A673 (cell line): ENCODE data around the gene KRT82. TPM values are rescaled to one million over a fixed set of nuclear protein-coding genes. Genes with fewer than 3 reads are reported as not detected.

Experiments used
- BruUV-seq: library from RNA; stranded (reverse); fragments of 400-500 nt; replicated peaks from 2 replicates; lab custom pipeline; 2021; lab: Mats Ljungman, UMichigan
- CTCF ChIA-PET: fragments of 300-600 bp; sonication (Branson Sonifier 250); formaldehyde crosslinking; loops from one replicate; lab custom pipeline; 2022; ENCODE audit warnings: antibody characterized with exemption; lab: Charles Lee
- POLR2A ChIA-PET: fragments of 300-600 bp; sonication (Branson Sonifier 250); formaldehyde crosslinking; loops from one replicate; lab custom pipeline; 2022; ENCODE audit warnings: antibody characterized with exemption; ENCODE audit not compliant: low non-redundant PET; lab: Charles Lee
- DNase-seq: peaks from one replicate; pipeline ENCODE4 v3.0.0-alpha.2; 2015; ENCODE audit warnings: low spot score
- H3K27ac ChIP-seq: fragments of 200-600 bp; sonication (generic); 2 replicates; pipeline ENCODE4 v1.5.1; 2016; ENCODE audit warnings: mixed run types, low read depth, mild to moderate bottlenecking, mixed read lengths, antibody characterized with exemption, low read length; ENCODE audit not compliant: poor library complexity, severe bottlenecking
- H3K27me3 ChIP-seq: fragments of 200-600 bp; sonication (generic); replicated peaks from 2 replicates; pipeline ENCODE4 v1.6.1; 2017; ENCODE audit warnings: mixed run types, low read depth, mild to moderate bottlenecking, mixed read lengths, antibody characterized with exemption, low read length; ENCODE audit not compliant: insufficient read depth, poor library complexity
- H3K36me3 ChIP-seq: fragments of 200-600 bp; sonication (generic); 2 replicates; pipeline ENCODE4 v1.6.1; 2016; ENCODE audit warnings: mixed run types, mild to moderate bottlenecking, mixed read lengths, antibody characterized with exemption, low read length; ENCODE audit not compliant: insufficient read depth, poor library complexity, severe bottlenecking
- H3K4me1 ChIP-seq: fragments of 200-600 bp; sonication (generic); 2 replicates; pipeline ENCODE4 v1.6.1; 2017; ENCODE audit warnings: mixed run types, mild to moderate bottlenecking, mixed read lengths, antibody characterized with exemption, low read length; ENCODE audit not compliant: insufficient read depth, poor library complexity, severe bottlenecking
- H3K4me3 ChIP-seq: fragments of 200-600 bp; sonication (generic); 2 replicates; pipeline ENCODE4 v1.5.1; 2016; ENCODE audit warnings: low read depth, mixed run types, mild to moderate bottlenecking, mixed read lengths, low read length; ENCODE audit not compliant: poor library complexity, severe bottlenecking
- H3K9me3 ChIP-seq: fragments of 200-600 bp; sonication (generic); 2 replicates; pipeline ENCODE4 v1.6.1; 2016; ENCODE audit warnings: mixed run types, low read depth, mild to moderate bottlenecking, mixed read lengths, antibody characterized with exemption, low read length; ENCODE audit not compliant: poor library complexity, severe bottlenecking
- CTCF ChIP-seq: fragments of 300-800, 200-600 bp; sonication (generic); conservative IDR thresholded peaks from 2 replicates; pipeline ENCODE4 v1.5.1; 2017; ENCODE audit warnings: low read depth, mild to moderate bottlenecking, antibody characterized with exemption, low read length, moderate library complexity, mixed read lengths
- EZH2 ChIP-seq: fragments of 200-600 bp; sonication (generic); IDR thresholded peaks from 2 replicates; pipeline ENCODE4 v1.6.1; 2017; ENCODE audit warnings: borderline replicate concordance, low read depth, mild to moderate bottlenecking, mixed read lengths, antibody characterized with exemption, low read length; ENCODE audit not compliant: poor library complexity, severe bottlenecking
- intact Hi-C: fragments of 100-400 bp; cut with micrococcal nuclease; formaldehyde crosslinking; loops from one replicate; pipeline ENCODE4 v1.10.0; 2022; ENCODE audit not compliant: unreplicated experiment
- total RNA-seq: library from RNA; stranded (reverse); gene quantifications from 2 replicates; pipeline ENCODE4 v1.2.3, GENCODE V29; 2021

Gene KRT82
- total RNA-seq, 1 experiment from 2014 or later: not detected

DNA sequence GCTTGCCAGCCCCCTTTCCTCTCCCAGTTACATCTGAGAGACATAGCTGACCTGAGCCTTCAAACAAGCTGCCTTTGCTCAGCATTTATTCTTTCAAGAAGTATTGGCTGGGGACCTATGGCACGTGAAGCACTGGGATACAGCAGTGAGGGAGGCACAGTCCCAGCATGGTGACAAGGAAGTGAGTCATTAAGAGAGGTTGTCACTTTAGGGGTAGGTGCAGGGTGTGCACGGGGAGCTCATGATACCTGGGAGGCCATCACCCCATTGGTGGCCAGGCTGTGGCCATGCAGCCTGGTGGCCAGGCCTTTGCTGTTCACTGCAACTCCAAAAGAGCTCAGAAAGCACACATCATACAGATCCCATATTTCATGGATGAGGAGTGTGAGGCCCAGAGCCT, 33.7 kb upstream of the KRT82 start:
- no peaks in the 10 kb centered on the region for H3K36me3 ChIP-seq
- CTCF ChIA-PET: no interaction called here
- POLR2A ChIA-PET: no interaction called here
- no peaks in the 10 kb centered on the region for H3K4me1 ChIP-seq
- H3K27me3 ChIP-seq: no peaks in the 10 kb centered on the region
- H3K27ac ChIP-seq: no peak overlapping the region
- no peaks in the 10 kb centered on the region for H3K9me3 ChIP-seq
- no peak for TF ChIP-seq CTCF
- TF ChIP-seq EZH2: no peak
- H3K4me3 ChIP-seq: no peak overlapping the region
- no peak for DNase-seq
- intact Hi-C loops: no loop called here
- BruUV-seq: no TSS peak

DNA sequence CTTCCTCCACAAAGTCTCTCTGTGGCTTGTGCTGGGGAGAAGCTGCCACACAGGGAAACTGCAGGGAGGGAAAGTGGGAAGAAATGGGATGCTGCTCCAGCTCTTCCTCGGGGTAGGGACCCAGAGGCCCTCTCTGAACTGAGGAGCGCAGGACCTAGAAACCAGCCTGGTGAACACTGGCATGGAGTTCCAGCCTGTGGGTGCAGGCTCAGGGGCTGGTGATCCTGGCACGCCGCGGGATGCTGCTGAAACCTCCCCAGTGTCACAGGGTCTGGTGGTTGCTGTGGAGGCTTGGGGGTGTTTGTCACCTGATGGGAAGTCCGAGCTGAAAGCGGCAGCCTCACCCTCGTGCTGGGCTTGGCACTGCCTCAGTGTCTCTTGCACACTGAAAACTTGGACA, 33.3 kb upstream of the KRT82 start:
- Histone ChIP-seq H3K9me3 (no peaks in the 10 kb centered on the region), H3K4me1 (no peaks in the 10 kb centered on the region), H3K36me3 (no peaks in the 10 kb centered on the region), H3K4me3 (no peak overlapping the region), H3K27ac (no peak overlapping the region), H3K27me3 (no peaks in the 10 kb centered on the region)
- no peak for TF ChIP-seq EZH2
- TF ChIP-seq CTCF: no peak
- DNase-seq: no peak
- intact Hi-C loops: no loop called here
- ChIA-PET POLR2A (no interaction called here), CTCF (no interaction called here)
- BruUV-seq: no TSS peak

DNA sequence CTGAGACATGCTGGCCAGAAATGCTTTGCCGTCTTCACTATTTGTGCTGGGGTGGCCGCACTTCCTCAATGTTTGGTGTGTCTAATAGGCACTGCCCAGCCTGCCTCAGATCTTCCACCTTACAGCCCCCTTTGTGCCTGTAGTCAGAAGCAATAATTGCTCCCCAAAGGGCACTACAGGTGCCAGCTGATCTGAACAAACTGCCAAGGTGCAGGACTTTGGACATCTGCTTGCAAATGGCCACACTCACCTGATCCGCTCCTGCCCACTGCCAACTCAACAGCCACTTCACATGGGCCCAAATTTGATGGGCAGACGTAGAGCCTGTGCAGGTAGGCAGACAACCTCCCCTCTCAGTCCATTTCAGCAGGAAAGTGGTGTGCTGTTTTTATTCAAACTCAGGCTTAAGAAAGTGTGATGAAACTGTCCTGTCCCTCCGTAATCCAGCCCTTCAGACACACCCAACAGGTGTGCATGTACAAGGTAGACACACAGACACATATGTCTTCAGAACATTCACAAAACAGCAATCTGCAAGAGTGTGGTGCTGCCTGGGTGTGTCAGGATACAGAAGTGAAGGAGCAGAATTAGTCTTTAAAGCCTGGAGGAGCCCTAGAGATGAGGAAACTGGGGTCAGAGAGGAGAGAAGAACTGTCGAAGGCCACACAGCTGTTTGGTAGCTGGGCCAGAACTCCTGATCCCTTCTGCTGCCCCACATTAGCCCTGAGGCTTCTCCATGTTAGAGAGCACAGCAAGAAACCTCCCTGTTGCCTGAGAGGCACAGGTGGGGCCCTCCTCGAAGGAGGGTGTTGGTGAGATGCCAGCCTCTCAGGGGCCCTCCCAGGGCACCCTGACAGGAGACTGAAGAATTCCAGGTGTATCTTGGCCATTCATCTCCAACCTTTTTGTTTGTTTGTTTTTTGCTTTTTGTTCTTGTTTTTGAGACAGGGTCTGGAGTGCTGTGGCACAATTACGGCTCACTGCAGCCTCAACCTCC, 32.5 kb upstream of the KRT82 start:
- Histone ChIP-seq H3K4me3 (no peak overlapping the region), H3K27me3 (no peaks in the 10 kb centered on the region), H3K9me3 (no peaks in the 10 kb centered on the region), H3K4me1 (no peaks in the 10 kb centered on the region), H3K36me3 (no peaks in the 10 kb centered on the region), H3K27ac (no peak overlapping the region)
- ChIA-PET CTCF (no interaction called here), POLR2A (no interaction called here)
- no TSS peak for BruUV-seq
- TF ChIP-seq EZH2: no peak
- TF ChIP-seq CTCF: no peak
- intact Hi-C loops: no loop called here
- DNase-seq: no peak
